Neural crest cell (in vitro differentiated cells): ENCODE data around the gene TTI1. TPM values are rescaled to one million over a fixed set of nuclear protein-coding genes. Genes with fewer than 3 reads are reported as not detected.
A peak's percentile ranks its signal among the peaks of the same experiment; 100 is the strongest.

Experiments
- DNase-seq: peaks from one replicate; pipeline ENCODE4 v3.0.0; 2021; ENCODE audit warnings: low read depth, mixed read lengths, low spot score
- H3K27ac Mint-ChIP-seq: one replicate; pipeline ENCODE4 v1.8.0; 2021; ENCODE audit warnings: mild to moderate bottlenecking, mixed read lengths; ENCODE audit not compliant: unreplicated experiment
- H3K27me3 Mint-ChIP-seq: 2 replicates; pipeline ENCODE4 v1.8.0; 2021; ENCODE audit warnings: low read depth, mild to moderate bottlenecking, mixed read lengths
- H3K36me3 Mint-ChIP-seq: 2 replicates; pipeline ENCODE4 v1.8.0; 2021; ENCODE audit warnings: low read depth, mild to moderate bottlenecking, mixed read lengths
- H3K4me1 Mint-ChIP-seq: 2 replicates; pipeline ENCODE4 v1.8.0; 2021; ENCODE audit warnings: mixed read lengths
- H3K4me3 Mint-ChIP-seq: one replicate; pipeline ENCODE4 v1.8.0; 2021; ENCODE audit warnings: mild to moderate bottlenecking, mixed read lengths
- H3K9me3 Mint-ChIP-seq: 2 replicates; pipeline ENCODE4 v1.8.0; 2021; ENCODE audit warnings: mixed read lengths
- long read RNA-seq: library from polyadenylated mRNA; unstranded; transcript quantifications from one replicate; pipeline ENCODE4 v2.0.0, GENCODE V29; 2020
- total RNA-seq: library from RNA; stranded (reverse); gene quantifications from 2 replicates; pipeline ENCODE4 v1.2.1, GENCODE V29; 2021
- TF ChIP-seq, protein P1 (sequence below): fragments of 200-600 bp; sonication (generic); conservative IDR thresholded peaks from 2 replicates; pipeline ENCODE4 v1.5.0; 2021; ENCODE audit warnings: antibody characterized with exemption, mild to moderate bottlenecking

TTI1 gene
- 49.6 and 52.9 TPM in 2 replicates for total RNA-seq
- long read RNA-seq, transcript TTI1-201 (8 exons, 3,825 nt): major isoform, 8 of 50 reads
- long read RNA-seq, partial matches to known transcripts: 40 of 50 reads
- long read RNA-seq, other reads (novel, unspliced or antisense): 1 of 50 reads

DNA sequence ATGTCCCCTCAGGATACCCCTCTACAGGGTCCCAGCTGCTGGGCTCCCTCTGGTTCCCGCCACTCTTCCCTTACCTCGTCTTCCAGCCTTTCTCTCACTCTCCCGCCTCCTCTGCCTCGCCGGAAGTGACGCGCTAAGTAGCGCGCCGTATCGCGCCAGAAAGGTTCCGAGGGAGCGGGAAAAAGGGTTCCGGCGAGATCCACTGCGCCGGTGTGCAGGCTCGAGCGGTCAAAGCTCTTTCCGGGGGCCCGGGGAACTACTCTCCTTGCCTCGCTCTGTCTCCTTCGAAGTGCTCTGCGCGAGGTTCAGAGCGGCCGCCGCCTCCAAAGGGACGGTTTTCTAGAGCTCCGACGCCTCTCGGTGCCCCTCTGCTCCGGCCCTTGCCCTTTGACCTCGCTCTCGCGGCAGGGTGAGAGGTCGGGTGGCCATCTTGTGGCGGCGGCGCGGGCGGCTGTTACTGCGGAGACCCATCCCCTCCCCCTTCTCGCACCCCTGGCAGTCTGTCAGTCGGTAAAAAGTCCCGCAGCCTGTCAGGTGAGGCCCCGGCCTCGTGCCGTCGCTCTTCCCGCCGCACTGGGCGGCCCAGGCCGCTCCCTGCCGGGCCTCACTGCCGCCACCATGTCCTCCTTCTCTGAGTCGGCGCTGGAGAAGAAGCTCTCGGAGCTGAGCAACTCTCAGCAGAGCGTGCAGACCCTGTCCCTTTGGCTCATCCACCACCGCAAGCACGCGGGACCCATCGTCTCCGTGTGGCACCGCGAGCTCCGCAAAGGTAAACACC, at the start of gene TTI1, which contains the start of gene RPRD1B:
Gene TTI1, minus strand, starts transcription at position 127 of the 778 bp plus-strand sequence. CDS start 19,640 bp downstream, outside the sequence.
Gene RPRD1B, plus strand, starts transcription at position 417 of the 778 bp plus-strand sequence. Its CDS starts 202 bp downstream, at position 619.
- H3K27ac Mint-ChIP-seq: peak within 1 kb of the TSS; percentile 99
- H3K9me3 Mint-ChIP-seq: peaks cover 5% of the 10 kb centered on the region
- DNase-seq: peak; percentile 81
- TF ChIP-seq, protein P1, sequence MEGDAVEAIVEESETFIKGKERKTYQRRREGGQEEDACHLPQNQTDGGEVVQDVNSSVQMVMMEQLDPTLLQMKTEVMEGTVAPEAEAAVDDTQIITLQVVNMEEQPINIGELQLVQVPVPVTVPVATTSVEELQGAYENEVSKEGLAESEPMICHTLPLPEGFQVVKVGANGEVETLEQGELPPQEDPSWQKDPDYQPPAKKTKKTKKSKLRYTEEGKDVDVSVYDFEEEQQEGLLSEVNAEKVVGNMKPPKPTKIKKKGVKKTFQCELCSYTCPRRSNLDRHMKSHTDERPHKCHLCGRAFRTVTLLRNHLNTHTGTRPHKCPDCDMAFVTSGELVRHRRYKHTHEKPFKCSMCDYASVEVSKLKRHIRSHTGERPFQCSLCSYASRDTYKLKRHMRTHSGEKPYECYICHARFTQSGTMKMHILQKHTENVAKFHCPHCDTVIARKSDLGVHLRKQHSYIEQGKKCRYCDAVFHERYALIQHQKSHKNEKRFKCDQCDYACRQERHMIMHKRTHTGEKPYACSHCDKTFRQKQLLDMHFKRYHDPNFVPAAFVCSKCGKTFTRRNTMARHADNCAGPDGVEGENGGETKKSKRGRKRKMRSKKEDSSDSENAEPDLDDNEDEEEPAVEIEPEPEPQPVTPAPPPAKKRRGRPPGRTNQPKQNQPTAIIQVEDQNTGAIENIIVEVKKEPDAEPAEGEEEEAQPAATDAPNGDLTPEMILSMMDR: no peak
- no peaks in the 10 kb centered on the region for H3K27me3 Mint-ChIP-seq
- H3K36me3 Mint-ChIP-seq: peaks cover 35% of the 10 kb centered on the region
- peaks cover 64% of the 10 kb centered on the region for H3K4me1 Mint-ChIP-seq
- peak within 1 kb of the TSS; percentile 98 for H3K4me3 Mint-ChIP-seq

DNA sequence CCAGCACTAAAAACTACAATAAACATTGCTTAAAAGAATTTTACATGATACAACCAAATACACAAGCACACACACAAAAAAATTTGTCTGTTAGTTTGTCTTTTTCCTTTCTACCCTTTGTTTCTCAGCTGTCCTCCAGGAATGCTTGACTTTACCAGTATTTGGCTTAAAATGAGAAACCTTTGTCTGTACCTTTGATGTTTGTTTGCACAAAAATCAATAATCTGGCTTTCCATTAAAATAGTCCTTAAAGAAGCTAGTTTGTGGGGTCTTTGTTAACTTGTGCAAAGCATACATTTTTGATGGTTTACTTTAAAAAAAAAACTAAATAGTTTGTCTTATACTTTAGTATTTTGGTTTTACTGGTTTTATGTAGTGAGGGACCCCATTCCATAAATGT, 49.6 kb upstream of the TTI1 start:
- DNase-seq: no peak
- H3K36me3 Mint-ChIP-seq: peaks cover 45% of the 10 kb centered on the region
- no peak overlapping the region for H3K4me3 Mint-ChIP-seq
- peak overlapping the region; percentile 50 for H3K27ac Mint-ChIP-seq
- H3K27me3 Mint-ChIP-seq: no peaks in the 10 kb centered on the region
- H3K4me1 Mint-ChIP-seq: peaks cover 10% of the 10 kb centered on the region
- H3K9me3 Mint-ChIP-seq: peaks cover 14% of the 10 kb centered on the region
- TF ChIP-seq, protein P1: no peak

DNA sequence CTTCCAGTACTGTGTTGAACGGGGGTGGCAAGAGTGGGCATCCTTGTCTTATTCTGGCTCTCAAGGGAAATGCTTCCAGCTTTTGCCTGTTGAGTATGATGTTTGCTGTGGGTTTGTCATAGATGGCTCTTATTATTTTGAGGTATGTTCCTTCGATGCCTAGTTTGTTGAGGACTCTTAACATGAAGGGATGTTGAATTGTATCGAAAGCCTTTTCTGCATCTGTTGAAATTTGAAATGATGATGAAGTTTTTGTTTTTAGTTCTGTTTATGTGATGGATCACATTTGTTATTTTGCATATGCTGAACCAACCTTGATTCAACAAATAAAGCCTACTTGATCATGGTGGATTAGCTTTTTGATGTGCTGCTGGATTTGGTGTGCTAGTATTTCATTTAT, 48.3 kb upstream of the TTI1 start:
- DNase-seq: no peak
- TF ChIP-seq, protein P1: no peak
- Mint-ChIP-seq H3K27me3 (no peaks in the 10 kb centered on the region), H3K9me3 (peaks cover 14% of the 10 kb centered on the region), H3K36me3 (peaks cover 50% of the 10 kb centered on the region), H3K27ac (peak overlapping the region; percentile 54), H3K4me3 (no peak overlapping the region), H3K4me1 (peaks cover 14% of the 10 kb centered on the region)

DNA sequence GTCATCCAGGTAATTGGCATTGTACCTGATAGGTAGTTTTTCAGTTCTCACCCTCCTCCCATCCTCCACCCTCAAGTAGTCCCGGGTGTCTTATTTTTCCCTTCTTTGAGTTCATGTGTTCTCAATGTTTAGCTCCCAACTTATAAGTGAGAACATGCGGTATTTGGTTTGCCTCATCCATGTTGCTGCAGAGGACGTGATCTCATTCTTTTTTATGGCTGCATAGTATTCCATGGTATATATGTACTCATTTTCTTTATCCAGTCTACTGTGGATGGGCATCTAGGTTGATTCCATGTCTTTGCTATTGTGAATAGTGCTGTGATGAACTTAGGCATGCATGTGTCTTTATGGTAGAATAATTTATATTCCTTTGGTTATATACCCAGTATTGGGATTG, 46.1 kb upstream of the TTI1 start:
- no peak for DNase-seq
- no peaks in the 10 kb centered on the region for H3K27me3 Mint-ChIP-seq
- H3K27ac Mint-ChIP-seq: no peak overlapping the region
- H3K4me1 Mint-ChIP-seq: peaks cover 20% of the 10 kb centered on the region
- H3K36me3 Mint-ChIP-seq: peaks cover 48% of the 10 kb centered on the region
- no peak overlapping the region for H3K4me3 Mint-ChIP-seq
- TF ChIP-seq, protein P1: no peak
- H3K9me3 Mint-ChIP-seq: peaks cover 14% of the 10 kb centered on the region

DNA sequence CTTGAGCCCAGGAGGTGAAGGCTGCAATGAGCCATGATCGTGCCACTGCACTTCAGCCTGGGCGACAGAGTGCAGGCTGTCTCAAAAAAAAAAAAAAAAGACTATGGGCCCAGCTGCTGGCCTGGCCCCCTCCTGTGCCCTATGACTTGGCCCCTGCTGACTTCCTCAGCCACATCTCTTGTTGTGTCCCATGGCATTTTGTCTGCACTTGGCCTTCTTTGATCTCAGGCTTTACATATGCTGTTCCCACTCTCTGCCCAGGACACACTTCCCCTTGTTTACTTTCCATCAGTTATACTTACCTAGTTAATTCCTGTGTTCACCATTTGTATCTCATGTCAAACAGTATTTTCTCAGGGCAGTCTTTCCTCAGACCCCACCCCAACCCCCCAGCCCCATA, 44.8 kb upstream of the TTI1 start:
- Mint-ChIP-seq H3K36me3 (peaks cover 51% of the 10 kb centered on the region), H3K4me1 (peaks cover 23% of the 10 kb centered on the region), H3K27ac (no peak overlapping the region), H3K9me3 (peaks cover 14% of the 10 kb centered on the region), H3K4me3 (no peak overlapping the region), H3K27me3 (no peaks in the 10 kb centered on the region)
- TF ChIP-seq, protein P1: no peak
- DNase-seq: no peak
